K562 (cell line): ENCODE measurements around the gene GLI1.

ENCODE experiments used
- ARID2 ChIP-seq: fragments of 450-650 bp; IDR thresholded peaks from 2 replicates; pipeline ENCODE4 v1.6.1; 2017; ENCODE audit warnings: antibody characterized with exemption, mild to moderate bottlenecking
- CREB1 ChIP-seq, 2 experiments: sonication (generic) in 1 of 2; formaldehyde crosslinking in 1 of 2; IDR thresholded peaks; 2 replicates each; pipeline versions ENCODE4 v1.6.1 to v1.8.0; 2012 to 2022; ENCODE audit warnings: inconsistent platforms in 1 of 2, mild to moderate bottlenecking in 1 of 2, missing genetic modification reagents in 1 of 2, moderate library complexity in 1 of 2
- CTBP1 ChIP-seq: fragments of 450-650 bp; IDR thresholded peaks from 2 replicates; pipeline ENCODE4 v1.6.1; 2016; ENCODE audit warnings: borderline replicate concordance
- ELF4 ChIP-seq: fragments of 450-650 bp; formaldehyde crosslinking; IDR thresholded peaks from 2 replicates; pipeline ENCODE4 v1.4.0; 2022; ENCODE audit warnings: missing genetic modification characterization
- KLF6 ChIP-seq: fragments of 250-450 bp; sonication (Bioruptor Pico); IDR thresholded peaks from 2 replicates; pipeline ENCODE4 v1.4.0; 2020; ENCODE audit warnings: mild to moderate bottlenecking, moderate library complexity, borderline replicate concordance
- MXI1 ChIP-seq: IDR thresholded peaks from 2 replicates; pipeline ENCODE4 v1.6.1; 2011; ENCODE audit warnings: low read depth, mild to moderate bottlenecking, improper control_type of control experiment, low read length
- NR2C2 ChIP-seq, 2 experiments: fragments of 200-800 bp in 1 of 2; sonication (Bioruptor generic) in 1 of 2; sonication (generic) in 1 of 2; formaldehyde crosslinking in 1 of 2; IDR thresholded peaks; 2 replicates each; pipeline versions ENCODE4 v1.6.1 to v1.8.0; 2016 to 2022; ENCODE audit warnings: mild to moderate bottlenecking in 1 of 2, missing compliant biosample characterization in 1 of 2, missing genetic modification characterization in 1 of 2, missing genetic modification reagents in 1 of 2
- POLR2AphosphoS5 ChIP-seq: IDR thresholded peaks from 2 replicates; pipeline ENCODE4 v1.6.1; 2011; ENCODE audit warnings: mild to moderate bottlenecking, low read depth, low read length, moderate library complexity; ENCODE audit not compliant: control insufficient read depth, insufficient read depth
- POLR3A ChIP-seq: IDR thresholded peaks from 2 replicates; pipeline ENCODE4 v1.6.1; 2011; ENCODE audit warnings: borderline replicate concordance, mild to moderate bottlenecking, moderate library complexity; ENCODE audit not compliant: insufficient read length, insufficient read depth; ENCODE audit errors: extremely low read depth
- TEAD2 ChIP-seq: fragments of 450-650 bp; IDR thresholded peaks from 2 replicates; pipeline ENCODE4 v1.6.1; 2016; ENCODE audit warnings: missing genetic modification characterization, control low read depth, missing compliant biosample characterization
- ZFP36 ChIP-seq: fragments of 150-350 bp; IDR thresholded peaks from 2 replicates; pipeline ENCODE4 v1.6.1; 2018; ENCODE audit warnings: low read length, low read depth; ENCODE audit not compliant: partially characterized antibody
- ZKSCAN1 ChIP-seq: fragments of 150-350 bp; IDR thresholded peaks from 2 replicates; pipeline ENCODE4 v1.6.1; 2016; ENCODE audit warnings: low read depth, low read length
- TF ChIP-seq, protein P1 (sequence below), 2 experiments: fragments of 450-650 bp in 1 of 2; sonication (generic) in 1 of 2; formaldehyde crosslinking in 1 of 2; IDR thresholded peaks in 1 of 2; conservative IDR thresholded peaks in 1 of 2; 2 replicates each; pipeline versions ENCODE4 v1.6.1 to v1.8.1; 2016 to 2023; ENCODE audit warnings: mild to moderate bottlenecking in 2 of 2, moderate library complexity in 2 of 2, inconsistent platforms in 1 of 2, missing genetic modification reagents in 1 of 2
- TF ChIP-seq, protein P2 (sequence below), 3 experiments: IDR thresholded peaks in 2 of 3; conservative IDR thresholded peaks in 1 of 3; 2 replicates each; pipeline ENCODE4 v1.5.1; 2011 to 2012; ENCODE audit warnings: low read length in 3 of 3, mild to moderate bottlenecking in 3 of 3, control low read depth in 2 of 3, improper control_type of control experiment in 1 of 3, inconsistent platforms in 1 of 3, low read depth in 1 of 3, mixed read lengths in 1 of 3, moderate library complexity in 1 of 3; ENCODE audit not compliant: insufficient read depth in 2 of 3

DNA sequence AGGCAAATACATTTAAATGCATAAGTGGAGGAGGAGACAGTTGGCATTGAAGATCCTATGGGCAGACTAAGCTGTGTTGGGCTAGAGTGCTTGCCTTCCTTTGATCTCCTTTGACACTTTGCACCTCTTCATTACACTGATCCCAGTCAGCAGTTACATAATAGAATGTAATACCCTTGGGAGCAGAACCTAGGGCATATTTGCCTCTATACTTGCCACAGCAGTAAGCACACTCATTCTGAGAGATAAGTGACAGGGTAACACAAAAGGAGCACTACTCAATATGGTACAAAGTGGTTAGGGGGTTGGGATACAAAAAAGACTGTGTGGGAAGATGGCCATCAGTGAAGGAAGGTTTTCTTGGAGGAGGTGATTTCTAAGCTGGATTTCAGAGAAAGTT, 37.2 kb downstream of the GLI1 start:
- TF ChIP-seq, protein P1, sequence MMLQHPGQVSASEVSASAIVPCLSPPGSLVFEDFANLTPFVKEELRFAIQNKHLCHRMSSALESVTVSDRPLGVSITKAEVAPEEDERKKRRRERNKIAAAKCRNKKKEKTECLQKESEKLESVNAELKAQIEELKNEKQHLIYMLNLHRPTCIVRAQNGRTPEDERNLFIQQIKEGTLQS (IDR thresholded peaks at IDR 0.05), result no peak
- TF ChIP-seq, protein P1 (CRISPR knock-in tag; conservative IDR thresholded peaks at IDR 0.05), result no peak
- TF ChIP-seq, protein P2, sequence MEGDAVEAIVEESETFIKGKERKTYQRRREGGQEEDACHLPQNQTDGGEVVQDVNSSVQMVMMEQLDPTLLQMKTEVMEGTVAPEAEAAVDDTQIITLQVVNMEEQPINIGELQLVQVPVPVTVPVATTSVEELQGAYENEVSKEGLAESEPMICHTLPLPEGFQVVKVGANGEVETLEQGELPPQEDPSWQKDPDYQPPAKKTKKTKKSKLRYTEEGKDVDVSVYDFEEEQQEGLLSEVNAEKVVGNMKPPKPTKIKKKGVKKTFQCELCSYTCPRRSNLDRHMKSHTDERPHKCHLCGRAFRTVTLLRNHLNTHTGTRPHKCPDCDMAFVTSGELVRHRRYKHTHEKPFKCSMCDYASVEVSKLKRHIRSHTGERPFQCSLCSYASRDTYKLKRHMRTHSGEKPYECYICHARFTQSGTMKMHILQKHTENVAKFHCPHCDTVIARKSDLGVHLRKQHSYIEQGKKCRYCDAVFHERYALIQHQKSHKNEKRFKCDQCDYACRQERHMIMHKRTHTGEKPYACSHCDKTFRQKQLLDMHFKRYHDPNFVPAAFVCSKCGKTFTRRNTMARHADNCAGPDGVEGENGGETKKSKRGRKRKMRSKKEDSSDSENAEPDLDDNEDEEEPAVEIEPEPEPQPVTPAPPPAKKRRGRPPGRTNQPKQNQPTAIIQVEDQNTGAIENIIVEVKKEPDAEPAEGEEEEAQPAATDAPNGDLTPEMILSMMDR (IDR thresholded peaks at IDR 0.05 in 2 of 3, conservative IDR thresholded peaks at IDR 0.05 in 1 of 3; ENCODE audit: insufficient read depth in 2 of 3, low read depth in 1 of 3, low read length in 3 of 3), result no peak
- TF ChIP-seq ZKSCAN1 (no peak), ELF4 (CRISPR knock-in tag) (no peak), ZFP36 (no peak), KLF6 (CRISPR knock-in tag) (no peak), ARID2 (no peak), MXI1 (no peak), CREB1 (IDR thresholded peaks at IDR 0.05) (no peak), CREB1 (CRISPR knock-in tag; IDR thresholded peaks at IDR 0.05) (no peak), POLR3A (no peak), TEAD2 (tag) (no peak), POLR2AphosphoS5 (no peak; the same call in 1 of the 2 replicates), NR2C2 (CRISPR knock-in tag; IDR thresholded peaks at IDR 0.05) (no peak), NR2C2 (tag; IDR thresholded peaks at IDR 0.05) (no peak), CTBP1 (no peak)
